LHCN-M2 (cell line): ENCODE results near the gene SLC8A1. TPM values are rescaled to one million over a fixed set of nuclear protein-coding genes. Genes with fewer than 3 reads are reported as not detected.

Experiments used
- DNase-seq: peaks from one replicate; pipeline ENCODE4 v3.0.0-alpha.2; 2012; ENCODE audit warnings: low read depth
- polyA plus RNA-seq: library from polyadenylated mRNA; unstranded; fragments of >200 nt; gene quantifications from one replicate; pipeline ENCODE4 v1.2.1, GENCODE V29; 2012; ENCODE audit warnings: missing spikeins
- total RNA-seq: library from RNA; depleted of rRNA; stranded (reverse); fragments of >200 nt; gene quantifications from 2 replicates; pipeline ENCODE4 v1.2.3, GENCODE V29; 2014; rRNA removed

Gene SLC8A1
- total RNA-seq, result 21.7 and 22.5 TPM in 2 replicates
- 7.9 TPM for polyA plus RNA-seq

- DNase-seq, result peak; percentile 51
Measured at GRCh38 chr2:40451918-40452605, at the start of gene SLC8A1. Gene SLC8A1 (minus strand): TSS chr2:40452090.

- DNase-seq, result no peak
Measured at GRCh38 chr2:40499437-40499836, 47.5 kb upstream of the SLC8A1 start.

DNA sequence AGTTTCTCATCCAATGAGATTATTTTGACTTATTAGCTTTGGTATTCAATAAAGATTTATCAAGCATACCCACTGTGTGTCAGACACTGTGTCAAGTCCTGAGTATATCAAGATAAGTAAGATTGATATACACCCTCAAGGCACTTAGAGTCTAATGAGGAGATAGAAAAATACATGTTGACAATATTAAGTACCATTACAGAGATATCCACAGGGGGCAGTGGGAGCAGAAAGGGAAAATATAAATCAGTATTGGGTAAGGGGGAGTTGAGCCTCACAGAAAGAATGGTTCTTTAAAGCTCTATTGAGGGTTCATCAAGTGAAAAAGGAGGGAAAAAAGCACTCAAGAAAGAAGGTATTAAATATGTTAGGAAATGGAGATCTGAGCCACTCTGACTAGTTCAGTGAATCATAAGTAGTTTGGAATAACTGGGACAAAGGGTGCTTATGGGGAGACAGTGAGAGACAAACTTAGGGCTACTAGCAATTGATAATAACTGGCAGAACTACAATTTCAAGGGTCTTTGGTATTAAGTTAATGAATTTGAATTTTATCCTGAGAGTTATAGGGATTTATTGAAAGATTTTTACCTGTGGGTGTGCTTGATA lies 45.5 kb upstream of the SLC8A1 start:
- peak; percentile 18 for DNase-seq

GRCh38 chr2:40489678-40489960 lies 37.7 kb upstream of the SLC8A1 start:
- DNase-seq, result no peak

DNA sequence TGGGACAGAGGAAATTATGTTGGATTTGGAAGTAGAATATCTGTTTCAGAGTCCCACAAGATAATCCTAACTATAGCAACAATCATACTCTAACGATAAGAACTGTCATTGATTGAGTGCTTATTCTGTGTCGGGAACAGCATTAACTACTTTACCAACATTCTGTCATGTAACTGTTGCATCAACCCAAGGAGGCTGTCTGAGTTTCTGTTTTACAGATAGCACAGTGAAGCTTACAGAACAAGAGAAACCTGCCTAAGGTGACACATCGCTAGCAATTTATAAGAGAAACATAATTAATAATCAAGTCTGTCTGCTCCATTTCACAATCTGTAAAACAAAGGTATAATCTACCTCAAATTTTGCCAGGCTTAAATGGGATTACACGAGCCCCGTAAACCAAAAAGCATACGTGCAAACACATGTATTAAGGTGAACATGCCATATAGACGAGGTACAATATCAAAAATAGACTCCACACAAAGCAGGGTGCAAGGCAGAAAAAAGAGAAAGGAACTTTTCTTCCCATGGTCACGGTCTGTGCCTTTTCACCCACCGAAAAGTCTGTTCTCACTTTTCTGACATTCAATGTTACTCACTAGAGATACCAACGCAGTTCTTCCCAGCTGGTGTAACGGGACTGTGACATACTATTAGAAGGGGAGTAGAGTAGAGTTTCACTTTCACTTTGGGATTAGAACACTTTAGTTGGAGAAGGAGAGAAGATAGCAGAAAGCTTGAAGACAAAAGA lies 37.2 kb upstream of the SLC8A1 start:
- DNase-seq, result peak; percentile 70

DNA sequence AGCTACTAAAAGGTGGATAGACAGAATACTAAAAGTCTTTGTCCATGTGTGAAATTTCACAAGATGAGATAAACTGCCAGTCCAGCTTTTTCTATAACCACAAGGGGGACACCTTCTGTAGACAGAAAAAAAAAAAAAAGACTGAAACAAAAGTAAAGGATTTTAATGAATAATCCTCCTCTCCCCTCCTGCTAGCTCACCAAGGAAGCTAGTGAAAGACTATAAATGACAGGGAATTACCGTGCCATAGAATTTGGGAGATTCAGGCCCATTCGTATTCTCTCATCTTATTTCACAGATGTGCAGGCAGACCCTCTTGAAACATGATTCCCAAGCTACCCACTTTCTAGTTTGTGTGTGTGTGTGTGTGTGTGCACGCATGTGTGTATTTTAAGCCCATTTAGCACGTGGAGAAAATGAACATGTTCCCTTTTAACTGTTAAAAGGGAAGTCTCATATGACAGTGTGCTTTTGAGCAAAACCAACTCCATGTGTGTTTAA lies 36.3 kb upstream of the SLC8A1 start:
- peak; percentile 69 for DNase-seq

DNA sequence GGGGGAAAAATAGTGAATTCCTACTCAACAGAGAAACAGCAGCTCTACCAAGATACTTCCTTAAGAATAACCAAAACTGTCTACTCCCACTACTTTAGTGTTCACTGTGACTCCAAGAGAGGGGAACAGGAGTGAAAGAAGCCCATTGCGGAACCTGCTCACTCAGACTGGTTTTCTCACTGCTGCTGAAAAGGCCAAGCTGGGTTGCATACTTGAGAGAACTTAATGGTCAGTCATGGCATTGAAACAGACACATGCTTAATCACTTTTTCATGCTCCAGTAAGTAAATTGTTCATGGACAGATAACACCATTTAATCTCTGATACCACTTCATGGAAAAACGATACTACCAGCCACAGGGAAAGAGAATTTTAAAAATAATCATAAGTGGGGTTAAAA lies 35.7 kb upstream of the SLC8A1 start:
- no peak for DNase-seq

DNA sequence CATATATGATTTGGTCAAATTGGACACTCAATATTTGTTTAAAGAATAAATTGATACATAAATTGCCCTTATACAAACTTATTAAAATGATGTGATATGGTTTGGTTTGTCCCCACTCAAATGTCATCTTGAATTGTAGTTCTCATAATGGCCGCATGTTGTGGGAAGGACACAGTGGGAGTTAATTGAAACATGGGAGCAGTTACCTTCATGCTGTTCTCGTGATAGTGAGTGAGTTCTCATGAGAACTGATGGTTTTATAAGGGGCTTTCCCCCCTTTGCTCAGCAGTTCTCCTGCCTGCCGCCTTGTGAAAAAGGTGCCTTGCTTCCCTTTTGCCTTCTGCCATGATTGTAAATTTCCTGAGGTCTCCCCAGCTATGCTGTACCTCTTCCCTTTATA lies 34.0 kb upstream of the SLC8A1 start:
- no peak for DNase-seq

DNA sequence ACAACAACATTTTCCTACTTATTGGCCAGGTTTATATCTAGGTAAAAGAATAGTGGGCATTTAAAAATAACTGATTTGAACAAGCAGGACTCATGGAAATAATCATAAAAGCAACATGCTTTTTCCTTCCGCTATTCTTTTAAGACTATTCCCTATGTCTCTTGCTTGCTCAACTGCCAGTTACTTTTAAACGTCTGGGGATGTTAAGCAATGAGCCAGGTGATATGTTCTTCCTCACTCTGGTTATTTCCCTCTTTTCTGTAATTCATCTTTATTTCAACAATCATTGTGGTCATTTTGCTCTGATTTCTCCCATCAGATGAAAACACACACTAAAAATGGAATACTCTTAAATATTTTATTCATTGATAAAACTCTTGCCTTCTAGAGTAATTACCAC lies 33.4 kb upstream of the SLC8A1 start:
- DNase-seq, result no peak

- DNase-seq, result no peak
Measured at GRCh38 chr2:40483549-40484243, 31.8 kb upstream of the SLC8A1 start.

GRCh38 chr2:40480596-40480995 lies 28.7 kb upstream of the SLC8A1 start:
- DNase-seq, result no peak

DNA sequence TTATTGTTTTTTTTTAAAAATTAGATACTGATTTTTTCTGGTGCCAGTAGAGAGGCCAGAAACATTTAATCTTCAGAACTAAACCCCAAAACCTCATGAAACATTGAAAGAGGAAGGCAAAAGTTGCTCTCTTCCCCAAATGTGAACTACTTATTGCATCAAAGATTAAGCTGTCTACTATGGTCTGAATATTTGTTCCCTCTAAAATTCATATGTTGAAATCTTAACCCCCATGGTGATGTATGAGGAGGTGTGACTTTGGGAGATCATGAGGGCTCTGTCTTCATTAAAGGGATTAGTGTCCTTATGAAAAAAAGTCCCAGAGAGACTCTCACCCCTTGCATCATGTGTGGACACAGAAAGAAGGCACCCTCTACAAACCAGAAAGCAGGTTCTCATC lies 28.2 kb upstream of the SLC8A1 start:
- no peak for DNase-seq

DNA sequence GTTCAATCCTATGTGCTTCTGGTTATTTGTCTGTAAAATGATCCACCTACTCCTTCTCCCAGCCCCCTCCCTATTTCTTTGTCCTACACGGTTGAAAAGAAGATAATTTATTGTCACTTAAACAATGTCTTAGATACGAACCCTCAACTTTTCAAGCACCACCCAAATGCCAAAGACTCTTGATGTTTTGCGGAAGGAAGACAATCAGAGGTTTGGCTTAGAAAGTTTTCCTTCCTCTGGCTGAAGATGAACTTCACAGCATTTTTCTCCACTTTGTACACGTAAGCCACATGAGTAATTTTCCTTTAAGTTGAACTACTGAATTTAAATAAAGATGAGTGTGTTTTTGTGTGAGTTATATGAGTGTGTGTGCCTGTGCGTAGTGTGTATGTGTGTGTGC lies 25.5 kb upstream of the SLC8A1 start:
- DNase-seq, result no peak

DNA sequence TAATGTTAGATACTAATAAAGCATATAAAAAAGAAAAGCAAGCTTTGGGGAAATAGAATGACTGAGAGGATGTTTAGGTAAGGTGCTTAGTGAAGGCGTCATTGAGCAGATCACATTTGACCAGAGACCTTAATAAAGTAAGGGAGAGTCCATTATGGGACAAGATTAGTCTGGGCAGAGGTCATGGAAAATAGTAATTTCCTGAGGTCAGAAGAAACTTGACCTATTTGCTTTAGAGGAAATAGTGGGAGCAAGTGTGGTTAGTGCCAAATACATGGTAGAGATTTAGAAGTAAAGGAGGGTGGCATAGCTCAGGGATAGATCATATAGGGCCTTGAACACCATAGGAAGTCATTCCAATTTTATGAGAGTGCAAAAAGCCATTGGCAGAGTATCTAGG lies 24.5 kb upstream of the SLC8A1 start:
- DNase-seq, result no peak

DNA sequence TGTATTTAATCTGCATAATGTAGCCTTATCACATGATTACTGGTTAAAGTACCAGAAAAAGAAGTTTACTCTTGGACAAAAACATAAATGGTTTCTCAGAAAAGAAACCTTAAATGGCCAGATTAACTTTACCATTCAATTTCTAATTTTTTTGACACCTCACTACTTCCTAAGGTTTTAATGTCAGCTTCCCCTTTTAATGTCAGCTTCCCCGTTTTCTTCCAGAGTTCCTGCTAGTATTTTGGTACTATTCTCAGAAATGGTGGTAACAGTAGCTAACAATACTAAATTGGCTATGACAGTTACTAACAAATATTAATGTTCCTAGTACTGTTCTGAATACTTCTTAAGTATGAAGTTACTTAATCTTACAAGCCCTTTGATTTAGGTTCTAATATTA lies 22.4 kb upstream of the SLC8A1 start:
- DNase-seq, result no peak

- DNase-seq, result no peak
Measured at GRCh38 chr2:40471866-40472265, 20.0 kb upstream of the SLC8A1 start.

- DNase-seq, result no peak
Measured at GRCh38 chr2:40470822-40471813, 19.2 kb upstream of the SLC8A1 start.

DNA sequence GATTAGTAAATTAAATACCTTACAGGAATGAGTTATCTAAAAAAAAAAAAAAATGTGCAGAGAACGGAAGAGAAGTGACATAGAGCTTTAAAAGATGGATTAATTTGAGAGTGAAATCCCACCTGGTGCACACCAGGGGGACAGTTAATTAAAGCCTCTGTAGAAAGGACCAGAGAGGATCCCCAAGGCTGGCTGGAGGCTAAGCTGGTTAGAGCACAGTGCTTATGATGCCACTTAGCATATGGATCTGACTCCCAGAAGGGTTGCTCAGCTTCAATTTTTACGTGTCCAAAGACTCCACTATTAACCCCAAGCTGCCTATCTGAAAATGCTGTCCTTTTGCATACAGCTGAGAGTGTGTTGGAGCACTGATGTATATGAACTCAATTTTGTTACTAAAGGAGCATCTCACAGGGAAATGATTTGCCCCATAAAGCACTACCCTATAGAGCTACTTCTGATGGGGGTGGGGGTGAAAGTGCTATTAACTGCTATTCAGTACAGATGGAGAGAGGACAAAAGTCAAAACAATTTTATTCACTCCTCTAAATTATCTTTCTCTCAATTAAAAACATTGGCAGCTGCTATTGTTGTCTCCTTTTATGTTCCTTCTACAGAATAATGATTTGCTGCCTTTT lies 15.2 kb upstream of the SLC8A1 start:
- DNase-seq, result no peak

DNA sequence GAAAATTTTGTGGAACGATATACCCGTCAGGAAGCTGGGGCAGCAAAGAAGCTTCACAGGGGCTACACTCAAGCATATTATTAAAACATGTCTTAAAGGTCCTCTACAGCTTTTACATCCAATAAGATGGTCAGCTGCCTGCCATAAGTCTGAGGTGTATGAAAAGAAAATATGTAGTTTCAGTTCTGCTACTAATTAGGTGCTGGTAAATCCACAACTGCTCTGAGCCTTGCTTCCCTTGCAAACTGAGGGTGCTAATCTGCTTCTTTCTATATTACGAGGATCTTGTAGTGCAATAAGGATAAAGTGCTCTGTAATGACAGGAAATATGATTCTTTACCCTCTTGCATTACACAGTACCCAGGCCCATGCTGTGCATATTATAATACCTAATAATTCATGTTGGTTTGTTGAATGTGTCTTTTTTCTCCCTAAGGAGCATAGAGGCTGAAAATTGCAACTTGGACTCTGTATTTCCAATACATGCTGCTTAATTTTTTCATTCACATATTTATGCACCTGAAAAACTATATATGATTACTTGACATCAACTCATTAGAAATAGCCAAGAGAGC lies 14.5 kb upstream of the SLC8A1 start:
- DNase-seq, result no peak

DNA sequence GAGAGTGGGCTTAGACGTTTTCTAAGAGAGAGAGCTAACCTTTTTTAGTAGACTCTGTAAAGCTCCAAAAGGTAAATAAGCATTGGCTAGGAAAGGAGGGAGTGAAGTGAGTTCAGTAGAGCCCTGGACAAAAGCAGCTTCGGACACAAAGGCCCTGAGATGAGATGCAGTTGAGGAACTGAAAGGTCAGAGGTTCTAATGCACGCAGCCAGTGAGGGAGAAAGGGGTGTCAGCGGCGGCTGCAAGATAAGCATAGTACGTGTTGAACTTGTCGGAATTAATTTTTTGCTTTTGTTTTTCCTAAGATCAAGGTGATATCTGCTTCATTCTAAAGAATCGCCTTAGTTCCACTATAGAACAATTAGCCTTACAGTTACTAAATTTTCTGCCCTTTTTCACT lies 11.2 kb upstream of the SLC8A1 start:
- no peak for DNase-seq
